ENCODE data around the gene TRIM50.
"Not testable (repeated sequence)": the region's sequence is repeated elsewhere in the genome, so short reads cannot be mapped to it uniquely, and the experiment has no call there.

The TRIM50 gene

GRCh38 chr7:73350306-73351068 is 22.6 kb upstream of the TRIM50 start:
- DNase-seq (ENCODE audit: low spot score): no peak

GRCh38 chr7:73349763-73350162 is 21.9 kb upstream of the TRIM50 start:
- no peak for DNase-seq (ENCODE audit: low spot score)

- no peak for DNase-seq (ENCODE audit: low spot score)
These were observed 18.1 kb upstream of the TRIM50 start for GRCh38 chr7:73345951-73346350.

GRCh38 chr7:73345538-73345937 is 17.7 kb upstream of the TRIM50 start:
- DNase-seq (ENCODE audit: low spot score): no peak

GRCh38 chr7:73343671-73344380 is 15.9 kb upstream of the TRIM50 start:
- no peak for DNase-seq (ENCODE audit: low spot score)

GRCh38 chr7:73342645-73343044 is 14.8 kb upstream of the TRIM50 start:
- DNase-seq (ENCODE audit: low spot score): peak; percentile 76

- peak; percentile 62 for DNase-seq (ENCODE audit: low spot score)
These were observed 14.0 kb upstream of the TRIM50 start for GRCh38 chr7:73341877-73342276.

- DNase-seq (ENCODE audit: low spot score): no peak
These were observed 12.6 kb upstream of the TRIM50 start for GRCh38 chr7:73340514-73340913.

GRCh38 chr7:73338321-73338720 is 10.4 kb upstream of the TRIM50 start:
- no peak for DNase-seq (ENCODE audit: low spot score)

GRCh38 chr7:73332447-73332846 is 4.6 kb upstream of the TRIM50 start:
- no peak for DNase-seq (ENCODE audit: low spot score)

- DNase-seq (ENCODE audit: low spot score): no peak
These were observed 2.9 kb upstream of the TRIM50 start for GRCh38 chr7:73330772-73331171.

- peak; percentile 21 for DNase-seq (ENCODE audit: low spot score)
These were observed 2.1 kb upstream of the TRIM50 start for GRCh38 chr7:73329861-73330581.

GRCh38 chr7:73328696-73329095 is 814 bp upstream of the TRIM50 start:
- DNase-seq (ENCODE audit: low spot score): no peak

- not testable (repeated sequence) for DNase-seq (ENCODE audit: low spot score)
These were observed 433 bp downstream of the TRIM50 start for GRCh38 chr7:73327449-73327848.

GRCh38 chr7:73325424-73325823 is 2.5 kb downstream of the TRIM50 start:
- DNase-seq (ENCODE audit: low spot score): not testable (repeated sequence)

GRCh38 chr7:73324081-73324845 is 3.6 kb downstream of the TRIM50 start:
- peak; percentile 87 for DNase-seq (ENCODE audit: low spot score)

GRCh38 chr7:73323434-73324080 is 4.3 kb downstream of the TRIM50 start:
- not testable (repeated sequence) for DNase-seq (ENCODE audit: low spot score)

- DNase-seq (ENCODE audit: low spot score): not testable (repeated sequence)
These were observed 7.9 kb downstream of the TRIM50 start for GRCh38 chr7:73320009-73320408.

GRCh38 chr7:73319541-73319940 is 8.3 kb downstream of the TRIM50 start:
- not testable (repeated sequence) for DNase-seq (ENCODE audit: low spot score)

GRCh38 chr7:73318656-73319204 is 9.2 kb downstream of the TRIM50 start:
- not testable (repeated sequence) for DNase-seq (ENCODE audit: low spot score)

- DNase-seq (ENCODE audit: low spot score): no peak
These were observed 11.4 kb downstream of the TRIM50 start for GRCh38 chr7:73316521-73316920.
